ENCODE results near the gene SUMO1. TPM values are rescaled to one million over a fixed set of nuclear protein-coding genes. Genes with fewer than 3 reads are reported as not detected.
"Not testable (repeated sequence)": the region's sequence is repeated elsewhere in the genome, so short reads cannot be mapped to it uniquely, and the experiment has no call there.

The SUMO1 gene
- total RNA-seq, 4 donors from 2014 or later, result 29.0 to 44.0 (median 37.8) TPM

GRCh38 chr2:202251494-202251893, 13.1 kb upstream of the SUMO1 start:
- Histone ChIP-seq H3K27ac (no peak overlapping the region), H3K4me3 (no peak overlapping the region), H3K9me3 (no peaks in the 10 kb centered on the region), H3K27me3 (no peaks in the 10 kb centered on the region), H3K4me1 (no peaks in the 10 kb centered on the region), H3K36me3 (no peaks in the 10 kb centered on the region)
- peak in 1 of 2 donors; percentile 7 for DNase-seq (ENCODE audit: low spot score in 2 of 2)
- no peak for TF ChIP-seq CTCF (IDR thresholded peaks at IDR 0.05)
- TF ChIP-seq EP300 (IDR thresholded peaks at IDR 0.05), result no peak
- TF ChIP-seq POLR2AphosphoS5 (IDR thresholded peaks at IDR 0.05), result no peak
- no peak for TF ChIP-seq POLR2A (IDR thresholded peaks at IDR 0.05)
- WGBS, result 80% methylated on average over 5 of the region's 5 CpGs

- WGBS, result 38% methylated on average over 10 of the region's 10 CpGs
- H3K27ac ChIP-seq, result no peak overlapping the region
Measured at GRCh38 chr2:202249521-202250253, 11.3 kb upstream of the SUMO1 start.

GRCh38 chr2:202247710-202248109, 9.3 kb upstream of the SUMO1 start:
- not testable (repeated sequence) for H3K27ac ChIP-seq; DNase-seq (ENCODE audit: low spot score in 2 of 2)
- 93% methylated on average over 5 of the region's 5 CpGs for WGBS

More at GRCh38 chr2:202249521-202250253, 11.3 kb upstream of the SUMO1 start:
- Histone ChIP-seq H3K4me3 (no peak overlapping the region), H3K27me3 (no peaks in the 10 kb centered on the region), H3K9me3 (no peaks in the 10 kb centered on the region), H3K36me3 (no peaks in the 10 kb centered on the region), H3K4me1 (no peaks in the 10 kb centered on the region)
- no peak for DNase-seq (ENCODE audit: low spot score in 2 of 2)
- TF ChIP-seq POLR2AphosphoS5 (IDR thresholded peaks at IDR 0.05) (no peak), EP300 (IDR thresholded peaks at IDR 0.05) (no peak), POLR2A (IDR thresholded peaks at IDR 0.05) (no peak), CTCF (IDR thresholded peaks at IDR 0.05) (no peak)

GRCh38 chr2:202237787-202238233, 587 bp downstream of the SUMO1 start:
- TF ChIP-seq EP300 (IDR thresholded peaks at IDR 0.05), result no peak
- TF ChIP-seq CTCF (IDR thresholded peaks at IDR 0.05), result no peak
- TF ChIP-seq POLR2AphosphoS5 (IDR thresholded peaks at IDR 0.05), result no peak
- TF ChIP-seq POLR2A (IDR thresholded peaks at IDR 0.05), result no peak
- Histone ChIP-seq H3K4me1 (peaks cover 26% of the 10 kb centered on the region), H3K27ac (peak overlapping the region; percentile 93), H3K36me3 (no peaks in the 10 kb centered on the region), H3K4me3 (peak overlapping the region; percentile 80), H3K27me3 (no peaks in the 10 kb centered on the region), H3K9me3 (no peaks in the 10 kb centered on the region)
- DNase-seq (ENCODE audit: low spot score in 2 of 2), result peak in 1 of 2 donors; percentile 68
- under 1% methylated on average over 10 of the region's 30 CpGs for whole genome bisulfite sequencing

More at GRCh38 chr2:202247710-202248109, 9.3 kb upstream of the SUMO1 start:
- H3K27me3 ChIP-seq, H3K9me3 ChIP-seq, H3K4me3 ChIP-seq, H3K36me3 ChIP-seq, H3K4me1 ChIP-seq: not testable (repeated sequence)

- Histone ChIP-seq H3K9me3 (no peaks in the 10 kb centered on the region), H3K36me3 (peaks cover 27% of the 10 kb centered on the region), H3K4me3 (no peak overlapping the region), H3K4me1 (no peaks in the 10 kb centered on the region), H3K27me3 (no peaks in the 10 kb centered on the region), H3K27ac (no peak overlapping the region)
- no peak for TF ChIP-seq CTCF (IDR thresholded peaks at IDR 0.05)
- 71% methylated on average over 1 of the region's 1 CpG for WGBS
- DNase-seq (ENCODE audit: low spot score in 2 of 2), result no peak
Measured at GRCh38 chr2:202221873-202222272, 16.5 kb downstream of the SUMO1 start.
